HG03457 (cell line): ENCODE measurements around the gene GLMP.

ENCODE experiments used
- ATAC-seq: cut with Tn5 transposase; IDR thresholded peaks from one replicate; pipeline ENCODE4 v1.9.1; 2021; ENCODE audit warnings: moderate number of reproducible peaks; ENCODE audit not compliant: unreplicated experiment

The GLMP gene

DNA sequence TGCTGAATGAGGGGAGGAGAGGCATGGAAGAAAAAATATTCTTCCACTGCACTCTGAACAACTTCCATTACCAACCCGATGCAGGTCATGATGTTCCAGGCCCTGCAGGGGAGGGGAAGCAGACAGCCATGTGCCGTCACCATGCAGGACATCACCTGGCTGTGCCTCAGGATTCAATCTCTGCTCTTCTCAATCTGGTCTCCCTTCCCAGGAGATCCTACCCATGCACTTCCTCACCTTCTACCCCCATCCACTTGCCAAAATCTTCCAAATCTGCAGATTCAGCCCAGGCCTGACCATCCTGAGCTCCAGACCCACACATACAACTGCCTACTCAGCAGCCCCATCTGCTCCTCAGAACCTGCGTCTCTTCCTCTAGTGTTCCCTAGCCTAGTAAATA, 41.8 kb downstream of the GLMP start:
- no peak for ATAC-seq

- no peak for ATAC-seq
These were observed 44.0 kb downstream of the GLMP start for GRCh38 chr1:156251527-156251926.

DNA sequence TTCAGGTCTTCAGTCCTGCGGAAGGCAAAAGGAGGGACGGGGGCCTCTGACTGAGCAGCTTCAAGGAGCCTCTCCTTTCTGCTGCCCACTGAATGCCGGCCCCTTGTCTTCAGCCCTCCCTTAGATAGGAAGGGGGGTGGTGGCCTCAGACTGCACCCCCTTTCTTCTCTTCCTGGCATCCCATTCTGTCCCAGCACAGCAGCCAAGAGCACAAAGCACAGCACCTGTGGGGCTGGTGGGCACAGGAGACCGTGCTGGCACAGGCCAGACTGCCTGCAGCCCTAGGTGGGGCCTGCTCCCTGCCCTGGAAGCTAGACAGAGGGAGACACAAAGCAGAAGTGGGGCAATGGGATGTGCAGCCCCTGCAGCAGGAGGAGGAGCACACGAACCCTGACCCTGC, 45.9 kb downstream of the GLMP start:
- no peak for ATAC-seq

- ATAC-seq, result no peak
These were observed 47.2 kb downstream of the GLMP start for GRCh38 chr1:156248323-156248683.

- no peak for ATAC-seq
These were observed 47.8 kb downstream of the GLMP start, which contains the start of gene PAQR6 for GRCh38 chr1:156247460-156248322. Gene PAQR6 (minus strand): TSS chr1:156248056. CDS start chr1:156246731, 1,325 bp downstream.

GRCh38 chr1:156246781-156247459, 48.6 kb downstream of the GLMP start:
- no peak for ATAC-seq

DNA sequence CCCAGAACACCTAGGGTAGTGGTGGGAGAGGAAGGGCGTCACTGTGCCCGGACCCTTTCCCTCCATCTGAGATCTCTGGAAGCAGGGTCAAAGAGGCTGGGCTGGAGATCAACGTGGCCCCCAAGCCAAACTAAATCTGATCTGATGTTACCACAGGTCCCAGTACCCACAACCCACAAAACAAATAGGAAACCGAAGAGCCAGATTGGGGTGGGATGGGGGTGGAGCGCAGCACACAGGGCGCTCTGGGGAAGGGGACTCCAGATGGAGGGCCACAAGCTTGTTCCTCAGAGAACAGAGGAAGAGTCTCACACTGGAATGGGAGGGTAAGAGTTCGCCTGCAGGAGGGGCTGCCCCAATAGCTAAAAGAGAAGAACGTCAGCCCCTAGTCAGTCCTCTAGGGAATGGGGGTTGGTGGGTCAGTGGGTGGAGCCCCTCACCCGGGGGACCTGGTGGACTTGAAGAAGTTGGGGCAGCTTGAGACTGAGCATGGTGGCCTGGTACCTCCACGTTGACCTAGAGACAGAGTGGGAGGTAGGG, 49.2 kb downstream of the GLMP start:
- no peak for ATAC-seq

DNA sequence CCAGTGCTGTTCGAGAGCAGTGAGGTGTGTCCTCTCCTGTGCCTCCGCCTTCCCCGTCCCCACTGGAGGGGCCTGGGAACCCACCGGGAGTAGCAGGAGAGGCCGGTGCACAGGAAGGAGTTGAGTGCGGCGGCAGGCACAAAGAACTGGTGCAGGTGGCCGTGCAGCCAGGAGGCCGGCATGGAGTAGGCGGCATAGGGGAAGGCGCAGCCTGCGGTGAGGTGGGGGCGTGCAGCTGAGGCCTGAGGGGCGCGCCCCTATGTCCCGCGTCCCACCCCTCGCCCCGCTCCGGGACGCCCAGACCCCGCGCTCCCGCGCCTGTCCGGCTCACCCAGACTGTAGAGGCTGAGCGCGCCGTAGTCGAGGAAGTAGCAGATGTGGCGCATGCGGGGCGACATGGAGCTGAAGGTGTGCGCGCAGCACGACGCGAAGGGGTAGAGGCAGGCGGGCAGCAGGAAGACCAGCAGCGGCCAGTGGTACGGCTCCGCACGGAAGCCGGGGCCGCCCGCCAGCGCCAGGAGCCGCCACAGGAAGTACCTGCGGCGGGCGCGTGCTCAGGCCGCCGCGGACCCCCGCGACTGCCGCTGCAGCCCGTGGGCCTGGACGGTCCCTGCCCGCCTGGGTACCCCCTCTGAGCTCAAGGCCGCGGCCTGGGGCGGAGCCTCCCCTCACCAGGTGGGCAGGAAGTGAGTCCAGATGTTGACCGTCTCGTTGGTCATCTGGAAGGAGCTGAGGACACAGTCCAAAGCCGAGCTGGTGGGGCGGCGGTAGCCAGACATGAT, 49.8 kb downstream of the GLMP start:
- no peak for ATAC-seq

GRCh38 chr1:156244712-156245111, 50.8 kb downstream of the GLMP start:
- ATAC-seq, result no peak

DNA sequence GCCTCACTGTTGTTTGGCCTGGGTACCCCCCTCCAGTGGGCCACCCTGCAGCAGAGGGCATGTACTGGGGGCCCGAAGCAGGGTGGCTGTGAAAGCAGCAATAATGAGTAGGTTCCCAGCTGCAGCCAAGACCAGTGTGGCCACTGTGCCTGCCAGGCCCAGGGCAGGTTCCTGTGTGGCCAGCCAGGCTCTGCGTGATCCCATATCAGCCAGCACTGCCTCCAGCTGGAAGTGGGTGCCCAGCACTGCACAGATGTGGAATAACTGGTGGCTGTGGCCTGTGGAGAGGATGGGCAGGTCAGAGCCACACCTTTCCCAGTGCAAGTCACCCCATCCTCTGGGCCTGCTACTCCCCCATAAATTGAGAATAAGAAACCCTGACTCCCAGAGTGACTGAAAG, 51.4 kb downstream of the GLMP start:
- ATAC-seq, result no peak

- ATAC-seq, result no peak
These were observed 52.7 kb downstream of the GLMP start for GRCh38 chr1:156242738-156243137.
